ENCODE results near the gene MTCL1. TPM values are rescaled to one million over a fixed set of nuclear protein-coding genes. Genes with fewer than 3 reads are reported as not detected.

MTCL1 gene
- total RNA-seq, 1 experiment from 2014 or later: 50.1 TPM

DNA sequence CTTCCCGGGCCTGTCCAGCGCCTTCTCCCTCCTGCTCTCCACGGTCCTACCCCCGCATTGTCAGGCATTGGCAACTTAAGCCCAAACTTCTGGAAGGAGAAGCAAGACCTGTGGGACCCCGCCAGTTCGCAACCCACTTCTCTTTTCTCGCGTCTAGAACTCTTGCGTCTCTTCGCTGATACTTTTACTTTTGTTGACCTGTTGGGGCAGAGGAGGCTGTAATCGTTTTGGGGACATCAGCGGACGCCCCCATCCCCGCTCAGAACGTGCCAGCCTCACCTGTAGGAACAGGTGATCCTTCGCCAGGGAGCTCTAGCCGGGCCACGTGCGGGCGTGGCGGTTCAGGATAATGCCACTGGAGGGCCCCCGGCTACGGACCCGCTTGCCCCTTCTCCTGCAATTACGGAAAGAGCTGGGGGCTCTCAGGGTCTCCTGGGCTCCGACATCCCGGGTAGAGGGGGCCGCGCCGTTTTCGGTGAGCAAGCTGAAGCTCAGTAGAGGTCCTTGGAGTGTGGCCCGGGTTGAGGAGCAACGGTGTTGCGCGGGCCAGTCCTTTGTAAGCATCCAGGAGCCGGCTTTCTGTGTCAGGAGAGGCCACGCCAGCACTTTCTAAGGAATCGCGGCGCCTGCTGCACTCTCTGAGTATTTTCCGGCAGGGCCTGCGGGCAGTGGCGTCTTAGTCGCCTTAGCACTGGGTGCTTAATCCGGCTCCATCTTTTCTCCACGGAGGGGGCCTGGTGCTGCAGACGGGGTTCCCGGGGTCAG is 1.6 kb downstream of the MTCL1 start:
- H3K4me1 ChIP-seq (ENCODE audit: control insufficient read depth, insufficient read depth, low read length): peaks cover 27% of the 10 kb centered on the region
- in situ Hi-C loops (cut with HindIII; ENCODE audit: low pct_unique_long_range_greater_than_20kb, low sequenced_read_pairs) (no loop called here), intact Hi-C loops (cut with micrococcal nuclease; ENCODE audit: unreplicated experiment) (no loop called here)
- CTCF ChIA-PET: interaction anchor here (0.6 to 1.6 kb wide), 3 partner anchors 10 to 281 kb away, joined by 3 to 5 read pairs (median 3); no protein-coding TSS in a partner anchor
- H3K36me3 ChIP-seq (ENCODE audit: control insufficient read depth, insufficient read depth, low read length): no peaks in the 10 kb centered on the region
- DNase-seq (ENCODE audit: low read depth, low spot score): no peak
- TF ChIP-seq TCF7L2 (IDR thresholded peaks at IDR 0.05; ENCODE audit: low read depth, low read length): no peak
- TF ChIP-seq, protein P1, sequence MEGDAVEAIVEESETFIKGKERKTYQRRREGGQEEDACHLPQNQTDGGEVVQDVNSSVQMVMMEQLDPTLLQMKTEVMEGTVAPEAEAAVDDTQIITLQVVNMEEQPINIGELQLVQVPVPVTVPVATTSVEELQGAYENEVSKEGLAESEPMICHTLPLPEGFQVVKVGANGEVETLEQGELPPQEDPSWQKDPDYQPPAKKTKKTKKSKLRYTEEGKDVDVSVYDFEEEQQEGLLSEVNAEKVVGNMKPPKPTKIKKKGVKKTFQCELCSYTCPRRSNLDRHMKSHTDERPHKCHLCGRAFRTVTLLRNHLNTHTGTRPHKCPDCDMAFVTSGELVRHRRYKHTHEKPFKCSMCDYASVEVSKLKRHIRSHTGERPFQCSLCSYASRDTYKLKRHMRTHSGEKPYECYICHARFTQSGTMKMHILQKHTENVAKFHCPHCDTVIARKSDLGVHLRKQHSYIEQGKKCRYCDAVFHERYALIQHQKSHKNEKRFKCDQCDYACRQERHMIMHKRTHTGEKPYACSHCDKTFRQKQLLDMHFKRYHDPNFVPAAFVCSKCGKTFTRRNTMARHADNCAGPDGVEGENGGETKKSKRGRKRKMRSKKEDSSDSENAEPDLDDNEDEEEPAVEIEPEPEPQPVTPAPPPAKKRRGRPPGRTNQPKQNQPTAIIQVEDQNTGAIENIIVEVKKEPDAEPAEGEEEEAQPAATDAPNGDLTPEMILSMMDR (IDR thresholded peaks at IDR 0.05): peak; percentile 55
- TF ChIP-seq SIN3A (IDR thresholded peaks at IDR 0.05; ENCODE audit: borderline replicate concordance, insufficient read depth, low read depth, low read length): no peak
- TF ChIP-seq, protein P2, sequence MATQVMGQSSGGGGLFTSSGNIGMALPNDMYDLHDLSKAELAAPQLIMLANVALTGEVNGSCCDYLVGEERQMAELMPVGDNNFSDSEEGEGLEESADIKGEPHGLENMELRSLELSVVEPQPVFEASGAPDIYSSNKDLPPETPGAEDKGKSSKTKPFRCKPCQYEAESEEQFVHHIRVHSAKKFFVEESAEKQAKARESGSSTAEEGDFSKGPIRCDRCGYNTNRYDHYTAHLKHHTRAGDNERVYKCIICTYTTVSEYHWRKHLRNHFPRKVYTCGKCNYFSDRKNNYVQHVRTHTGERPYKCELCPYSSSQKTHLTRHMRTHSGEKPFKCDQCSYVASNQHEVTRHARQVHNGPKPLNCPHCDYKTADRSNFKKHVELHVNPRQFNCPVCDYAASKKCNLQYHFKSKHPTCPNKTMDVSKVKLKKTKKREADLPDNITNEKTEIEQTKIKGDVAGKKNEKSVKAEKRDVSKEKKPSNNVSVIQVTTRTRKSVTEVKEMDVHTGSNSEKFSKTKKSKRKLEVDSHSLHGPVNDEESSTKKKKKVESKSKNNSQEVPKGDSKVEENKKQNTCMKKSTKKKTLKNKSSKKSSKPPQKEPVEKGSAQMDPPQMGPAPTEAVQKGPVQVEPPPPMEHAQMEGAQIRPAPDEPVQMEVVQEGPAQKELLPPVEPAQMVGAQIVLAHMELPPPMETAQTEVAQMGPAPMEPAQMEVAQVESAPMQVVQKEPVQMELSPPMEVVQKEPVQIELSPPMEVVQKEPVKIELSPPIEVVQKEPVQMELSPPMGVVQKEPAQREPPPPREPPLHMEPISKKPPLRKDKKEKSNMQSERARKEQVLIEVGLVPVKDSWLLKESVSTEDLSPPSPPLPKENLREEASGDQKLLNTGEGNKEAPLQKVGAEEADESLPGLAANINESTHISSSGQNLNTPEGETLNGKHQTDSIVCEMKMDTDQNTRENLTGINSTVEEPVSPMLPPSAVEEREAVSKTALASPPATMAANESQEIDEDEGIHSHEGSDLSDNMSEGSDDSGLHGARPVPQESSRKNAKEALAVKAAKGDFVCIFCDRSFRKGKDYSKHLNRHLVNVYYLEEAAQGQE (IDR thresholded peaks at IDR 0.05; ENCODE audit: insufficient read depth in 1 of 2, low read depth in 2 of 2, low read length in 1 of 2): no peak
- no peak; the same call in 1 of the 2 replicates for TF ChIP-seq POLR2AphosphoS5 (IDR thresholded peaks at IDR 0.05; ENCODE audit: low read depth, low read length)
- no peaks in the 10 kb centered on the region for H3K27me3 ChIP-seq (ENCODE audit: control insufficient read depth, insufficient read depth, low read length)
- H3K27ac ChIP-seq (ENCODE audit: low read length): peak overlapping the region; percentile 80
- peak overlapping the region; percentile 59 to 79 for H3K4me3 ChIP-seq (ENCODE audit: low read depth in 2 of 2, low read length in 2 of 2)
- H3K9me3 ChIP-seq (ENCODE audit: control insufficient read depth, insufficient read depth, low read depth, low read length): no peaks in the 10 kb centered on the region
- POLR2A ChIA-PET: no interaction called here
- ATAC-seq: peak; percentile 44
- no TSS peak for BruUV-seq (replicated peaks)

DNA sequence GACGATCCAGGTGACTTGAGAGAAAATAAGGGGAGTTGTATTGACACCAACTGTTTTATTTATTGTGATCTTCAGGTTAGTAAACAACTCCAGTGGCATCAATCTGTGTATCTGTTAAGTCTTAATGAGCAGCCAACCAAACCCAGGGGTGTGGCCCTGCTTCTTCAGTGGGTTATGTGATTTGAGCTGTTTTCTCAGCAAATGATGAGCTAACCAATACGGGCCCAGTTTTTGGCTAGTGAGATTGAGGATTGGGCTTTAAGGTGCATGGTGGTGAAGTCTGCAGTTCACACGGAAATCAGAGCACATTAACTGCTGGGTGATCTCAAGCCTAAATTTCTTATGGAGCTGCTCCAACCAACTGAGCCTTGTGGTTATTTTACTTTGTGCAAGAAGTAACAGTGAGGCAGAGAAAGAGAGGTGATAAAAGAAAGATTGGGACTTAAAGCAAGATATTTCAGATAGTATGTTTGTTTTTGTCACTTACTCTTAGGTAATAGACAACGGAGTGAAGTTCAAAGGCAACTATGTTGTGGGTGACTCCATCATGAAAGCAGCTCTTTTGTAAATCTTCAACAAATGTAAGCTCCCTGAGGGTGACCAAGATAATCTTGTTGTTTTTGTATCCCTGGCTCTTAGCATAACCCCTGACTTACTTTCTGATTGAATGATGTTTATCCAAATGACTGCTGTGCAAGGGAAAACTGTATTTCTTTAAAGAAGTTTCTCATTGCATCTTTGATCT is 2.4 kb downstream of the MTCL1 start:
- Histone ChIP-seq H3K4me3 (ENCODE audit: low read depth in 2 of 2, low read length in 2 of 2) (peak overlapping the region; percentile 59 to 79), H3K9me3 (ENCODE audit: control insufficient read depth, insufficient read depth, low read depth, low read length) (no peaks in the 10 kb centered on the region), H3K27me3 (ENCODE audit: control insufficient read depth, insufficient read depth, low read length) (no peaks in the 10 kb centered on the region), H3K27ac (ENCODE audit: low read length) (peak overlapping the region; percentile 80), H3K36me3 (ENCODE audit: control insufficient read depth, insufficient read depth, low read length) (no peaks in the 10 kb centered on the region), H3K4me1 (ENCODE audit: control insufficient read depth, insufficient read depth, low read length) (peaks cover 34% of the 10 kb centered on the region)
- POLR2A ChIA-PET: interaction anchor here (0.5 kb wide), 1 partner anchor 21 kb away, joined by 3 read pairs; no protein-coding TSS in a partner anchor
- ATAC-seq (no peak), DNase-seq (ENCODE audit: low read depth, low spot score) (no peak)
- in situ Hi-C loops (cut with HindIII; ENCODE audit: low pct_unique_long_range_greater_than_20kb, low sequenced_read_pairs) (no loop called here), intact Hi-C loops (cut with micrococcal nuclease; ENCODE audit: unreplicated experiment) (no loop called here)
- BruUV-seq (replicated peaks): no TSS peak
- TF ChIP-seq SIN3A (IDR thresholded peaks at IDR 0.05; ENCODE audit: borderline replicate concordance, insufficient read depth, low read depth, low read length): no peak
- TF ChIP-seq, protein P2 (IDR thresholded peaks at IDR 0.05; ENCODE audit: insufficient read depth in 1 of 2, low read depth in 2 of 2, low read length in 1 of 2): no peak
- CTCF ChIA-PET: interaction anchor here (0.7 to 1.6 kb wide), 2 partner anchors 11 to 280 kb away, joined by 3 to 5 read pairs; no protein-coding TSS in a partner anchor
